SK-N-MC (cell line): ENCODE results near the gene SGMS1.

Experiments
- EZH2 ChIP-seq: fragments of 200-600 bp; sonication (generic); IDR thresholded peaks from one replicate; pipeline ENCODE4 v1.6.1; 2017; ENCODE audit warnings: antibody characterized with exemption
- FOXP2 ChIP-seq: optimal IDR thresholded peaks from 2 replicates; pipeline ENCODE3; 2011; ENCODE audit warnings: mild to moderate bottlenecking, moderate library complexity; ENCODE audit not compliant: insufficient read depth; ENCODE audit errors: extremely low read length, control extremely low read depth
- POLR2AphosphoS5 ChIP-seq: IDR thresholded peaks from 2 replicates; pipeline ENCODE4 v1.6.1; 2012; ENCODE audit warnings: mild to moderate bottlenecking, low read depth, low read length, borderline replicate concordance

DNA sequence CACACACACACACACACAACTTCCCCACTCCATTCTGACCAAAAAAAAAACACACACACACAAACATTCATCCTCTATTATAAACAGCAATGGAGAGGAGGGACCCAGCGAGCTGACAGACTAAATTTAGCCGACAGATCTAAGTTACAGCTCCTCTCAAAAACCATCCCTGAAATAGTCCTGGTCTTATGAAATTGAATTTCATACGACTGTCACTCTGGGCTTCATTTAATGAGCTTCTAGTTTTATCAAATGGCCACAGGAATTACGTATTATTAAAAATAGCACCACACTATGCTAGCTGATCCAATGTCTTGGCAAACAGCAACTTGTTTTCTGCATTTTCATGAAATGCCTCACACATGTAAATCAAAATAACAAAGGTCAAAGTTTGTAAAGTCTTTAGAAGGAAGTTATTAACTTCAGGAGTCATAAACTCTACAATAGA, 241.2 kb downstream of the SGMS1 start:
- TF ChIP-seq POLR2AphosphoS5 (no peak), EZH2 (no peak), FOXP2 (no peak)
